Measurements from ENCODE around the gene C10orf95.

Gene C10orf95

DNA sequence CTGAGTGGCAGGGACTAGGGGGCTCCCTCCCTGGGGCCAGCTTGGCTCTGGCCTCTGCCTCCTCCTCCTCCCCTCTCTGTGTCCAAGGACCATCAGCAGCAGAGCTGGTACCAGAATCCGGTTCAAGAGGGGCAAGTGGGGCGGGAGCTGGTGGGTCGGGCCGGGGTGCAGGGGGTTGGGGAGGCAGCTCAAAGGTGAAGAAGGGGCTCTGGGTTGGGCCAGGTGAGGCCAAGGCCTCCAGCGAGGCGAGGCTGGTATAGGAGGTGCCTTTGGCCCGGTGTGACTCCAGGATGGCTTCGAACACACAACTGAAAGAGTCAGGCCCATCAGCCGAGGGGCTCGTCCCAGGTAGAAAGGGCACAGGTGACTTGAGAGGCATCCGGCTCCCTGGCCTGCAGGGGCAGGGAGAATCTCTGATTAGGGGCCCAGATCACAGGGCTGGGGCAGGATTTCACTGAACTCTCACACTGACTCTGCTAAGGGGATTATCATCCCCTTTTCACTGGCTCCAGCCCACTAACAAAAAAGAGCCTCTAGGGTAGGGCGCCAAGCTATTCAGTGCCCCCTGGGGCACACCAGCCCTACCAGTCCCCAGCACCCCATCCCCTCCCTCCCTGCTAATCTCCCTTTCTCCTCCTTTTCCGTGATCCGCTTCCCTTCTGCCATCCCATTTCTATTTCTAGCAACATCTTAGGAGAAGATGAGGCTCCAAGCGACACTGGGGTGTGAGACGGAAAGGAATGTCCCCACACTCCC, 37.4 kb downstream of the C10orf95 start:
- DNase-seq, result no peak

GRCh38 chr10:102413053-102413705, 38.2 kb downstream of the C10orf95 start:
- DNase-seq, result peak; percentile 36 to 54

- no peak for DNase-seq
Observed at GRCh38 chr10:102412293-102412692, 39.0 kb downstream of the C10orf95 start.

GRCh38 chr10:102411341-102412255, 39.7 kb downstream of the C10orf95 start:
- no peak for DNase-seq

GRCh38 chr10:102410429-102411073, 40.8 kb downstream of the C10orf95 start:
- DNase-seq, result no peak

DNA sequence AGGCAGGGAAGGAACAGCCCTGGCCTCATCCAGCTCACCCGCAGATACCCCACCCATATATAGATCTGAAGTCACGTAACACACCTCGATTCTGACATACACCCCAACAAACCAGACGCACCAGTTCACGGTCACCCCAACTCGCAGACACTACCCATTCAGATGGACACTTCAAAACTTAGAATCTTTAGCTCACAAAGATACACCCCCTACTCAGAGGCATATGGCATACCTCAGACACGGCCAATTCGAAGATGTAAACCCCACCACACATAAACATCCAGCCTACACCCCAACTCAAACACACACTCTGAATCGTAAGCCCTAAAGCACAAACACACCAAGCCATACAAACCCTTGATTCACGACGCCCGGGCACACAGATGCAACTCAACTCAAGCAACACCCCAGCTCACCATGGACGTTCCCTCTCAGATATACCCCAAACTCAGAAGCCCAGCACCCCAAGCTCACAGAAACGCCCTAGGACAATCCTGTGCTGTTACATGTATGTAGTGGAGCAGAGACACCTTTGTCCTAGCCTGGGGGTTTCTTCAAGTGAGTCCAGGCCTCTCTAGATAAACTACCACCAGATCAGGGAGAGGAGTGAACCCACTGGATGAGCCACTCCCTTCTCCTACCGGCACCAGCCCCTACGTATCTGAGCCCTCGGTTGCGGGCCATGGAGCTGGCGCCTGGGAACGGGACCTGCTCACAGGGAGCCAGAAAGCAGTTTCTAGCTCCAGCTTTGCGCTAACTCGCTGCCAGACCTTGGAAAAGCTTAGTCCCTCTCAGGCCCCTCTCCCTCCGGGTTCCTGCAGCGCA, 41.5 kb downstream of the C10orf95 start:
- DNase-seq, result peak in 1 of 2 experiments; percentile 22

GRCh38 chr10:102408728-102409603, 42.4 kb downstream of the C10orf95 start:
- peak in 1 of 2 experiments; percentile 35 for DNase-seq

DNA sequence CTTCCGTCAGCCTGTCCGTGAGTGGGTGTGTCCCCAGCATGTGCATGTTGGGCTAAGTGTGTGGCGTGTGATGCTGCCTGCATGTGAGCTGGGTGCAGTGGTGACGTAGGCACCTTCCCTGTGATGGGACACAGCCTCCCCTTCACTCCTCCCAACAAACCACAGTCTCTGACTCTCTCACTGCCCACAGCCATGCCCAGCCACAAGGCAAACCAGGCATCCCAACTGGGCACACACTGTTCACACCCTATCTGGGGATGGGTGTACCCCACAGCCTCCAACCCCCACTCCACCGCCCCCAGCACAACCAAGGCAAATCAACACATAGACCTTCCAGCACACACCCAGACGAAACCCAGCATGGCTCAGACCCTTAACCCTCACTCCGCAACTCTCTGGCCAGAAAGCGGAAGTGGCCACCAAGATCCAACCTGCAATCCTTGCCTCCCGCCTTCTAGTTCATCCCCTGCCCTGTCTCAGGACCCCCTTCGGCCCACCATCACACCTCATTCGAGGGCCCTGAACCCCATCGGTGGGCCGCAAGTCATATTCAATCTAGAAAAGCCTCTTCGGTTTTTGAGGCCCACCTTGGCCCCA, 43.1 kb downstream of the C10orf95 start:
- no peak for DNase-seq

DNA sequence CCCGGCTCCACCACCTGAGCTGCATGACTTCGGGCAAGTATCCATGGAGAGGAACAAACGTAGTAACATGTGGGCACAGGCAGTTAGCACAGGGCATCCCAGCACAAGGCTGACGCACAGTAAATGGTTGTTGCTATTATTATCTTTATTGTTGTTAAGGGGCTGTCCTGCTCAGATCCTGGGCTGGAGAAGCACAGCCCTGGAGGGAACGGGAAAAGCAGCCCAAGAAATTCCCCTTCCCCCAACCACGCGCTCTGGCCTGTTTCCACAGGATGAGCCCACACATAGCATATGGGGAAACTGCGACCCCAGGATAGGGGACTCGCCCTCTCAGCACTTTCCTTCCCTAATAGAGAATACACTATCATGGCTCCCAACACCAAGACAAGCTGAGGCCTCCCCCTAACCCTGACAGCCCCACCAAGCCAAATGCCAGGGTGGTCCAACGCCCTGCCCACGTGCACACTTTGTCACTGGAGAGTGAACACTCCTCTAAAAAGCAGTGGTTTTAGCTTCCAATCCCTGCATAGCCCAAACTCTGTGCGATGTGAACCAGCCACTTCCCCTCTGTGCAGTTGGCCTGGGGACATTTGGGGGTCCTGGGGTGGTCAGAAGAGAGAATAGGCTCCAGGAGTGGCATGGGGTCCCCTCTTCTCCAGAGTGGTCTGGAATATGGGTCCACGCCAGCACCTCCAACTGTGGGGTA, 43.8 kb downstream of the C10orf95 start:
- no peak for DNase-seq

DNA sequence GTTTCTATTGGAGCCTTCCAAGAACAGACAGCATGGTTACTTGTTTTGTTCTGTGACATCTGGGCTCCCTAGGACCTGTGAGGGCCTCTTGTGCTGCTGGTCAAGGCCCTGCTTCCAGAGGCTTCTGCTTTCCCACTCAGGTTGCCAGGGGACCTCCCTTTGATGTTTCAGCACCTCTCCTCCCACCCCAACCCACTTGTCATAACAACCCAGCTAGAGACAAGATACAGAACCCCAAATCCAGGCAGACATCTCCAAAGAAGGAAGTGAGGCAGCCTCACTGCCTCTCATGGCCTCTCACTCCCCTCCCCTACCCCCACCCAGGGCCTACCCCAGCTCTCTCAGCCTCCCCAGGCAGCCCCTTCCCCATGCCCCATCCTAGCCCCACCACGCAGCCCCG, 44.5 kb downstream of the C10orf95 start:
- DNase-seq, result no peak

GRCh38 chr10:102405632-102406031, 45.7 kb downstream of the C10orf95 start:
- DNase-seq, result no peak

DNA sequence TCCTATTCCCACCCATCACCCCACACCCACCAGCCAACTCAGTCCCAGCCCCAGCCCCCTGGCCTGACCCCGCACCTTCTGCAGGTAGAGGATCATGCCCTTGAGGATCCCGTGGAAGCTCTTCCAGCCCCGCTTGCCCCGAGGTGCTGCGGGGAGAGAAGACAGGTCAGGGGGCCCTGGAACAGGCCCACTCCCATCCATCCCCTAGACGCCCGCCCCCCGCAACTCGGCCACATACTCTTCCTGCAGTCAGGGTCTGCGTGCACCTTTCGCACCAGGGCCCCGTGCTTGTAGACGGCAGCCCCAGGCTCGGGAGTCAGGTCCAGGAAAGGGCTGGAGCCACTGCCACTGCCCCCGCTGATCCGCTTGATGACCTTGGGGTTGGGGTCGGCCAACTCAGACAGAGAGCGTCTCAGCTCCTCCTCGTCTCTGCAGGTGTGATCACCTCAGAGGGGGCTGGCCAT, 46.2 kb downstream of the C10orf95 start:
- DNase-seq, result no peak

- no peak for DNase-seq
Observed at GRCh38 chr10:102404361-102405107, 46.8 kb downstream of the C10orf95 start.

GRCh38 chr10:102403115-102403514, 48.2 kb downstream of the C10orf95 start:
- DNase-seq, result no peak

DNA sequence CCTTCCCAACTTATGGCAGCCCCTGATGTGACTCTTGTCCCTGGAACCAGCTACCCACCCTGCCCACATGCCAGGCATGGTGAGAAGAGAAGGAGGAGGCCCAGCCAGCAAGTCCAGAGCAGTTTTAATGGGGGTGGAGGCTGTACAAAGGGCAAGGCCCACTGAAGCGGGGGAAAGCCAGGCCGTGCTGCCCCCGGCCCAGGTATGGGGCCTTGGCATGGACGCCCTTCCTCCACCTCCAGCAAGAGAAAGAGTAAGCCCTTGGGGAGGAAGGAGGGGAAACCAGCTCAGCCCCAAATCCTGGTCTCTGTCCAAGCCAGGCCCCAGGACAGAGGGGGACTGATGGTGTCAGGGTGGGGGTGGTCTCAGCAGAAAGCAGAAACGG, 48.8 kb downstream of the C10orf95 start:
- DNase-seq, result no peak

DNA sequence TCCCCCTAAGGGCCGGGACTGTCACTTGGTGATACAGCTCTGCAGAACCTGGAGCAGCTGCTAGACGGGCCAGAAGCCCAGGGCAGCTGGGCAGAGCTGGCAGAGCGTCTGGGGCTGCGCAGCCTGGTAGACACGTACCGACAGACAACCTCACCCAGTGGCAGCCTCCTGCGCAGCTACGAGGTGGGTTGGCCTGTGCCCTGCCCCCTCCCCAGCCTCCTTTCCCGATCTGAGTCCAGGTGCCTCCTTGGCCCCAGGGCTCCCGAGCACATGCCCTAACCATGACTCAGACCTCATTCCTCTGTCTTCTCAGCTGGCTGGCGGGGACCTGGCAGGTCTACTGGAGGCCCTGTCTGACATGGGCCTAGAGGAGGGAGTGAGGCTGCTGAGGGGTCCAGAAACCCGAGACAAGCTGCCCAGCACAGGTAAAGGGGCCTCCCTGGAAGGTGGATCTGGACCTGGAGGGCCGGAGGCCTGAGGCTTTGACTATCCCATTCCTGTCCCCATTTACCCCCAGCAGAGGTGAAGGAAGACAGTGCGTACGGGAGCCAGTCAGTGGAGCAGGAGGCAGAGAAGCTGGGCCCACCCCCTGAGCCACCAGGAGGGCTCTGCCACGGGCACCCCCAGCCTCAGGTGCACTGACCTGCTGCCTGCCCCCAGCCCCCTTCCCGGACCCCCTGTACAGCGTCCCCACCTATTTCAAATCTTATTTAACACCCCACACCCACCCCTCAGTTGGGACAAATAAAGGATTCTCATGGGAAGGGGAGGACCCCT, 49.4 kb downstream of the C10orf95 start:
- no peak for DNase-seq

- DNase-seq, result no peak
Observed at GRCh38 chr10:102401342-102401654, 50.0 kb downstream of the C10orf95 start.

DNA sequence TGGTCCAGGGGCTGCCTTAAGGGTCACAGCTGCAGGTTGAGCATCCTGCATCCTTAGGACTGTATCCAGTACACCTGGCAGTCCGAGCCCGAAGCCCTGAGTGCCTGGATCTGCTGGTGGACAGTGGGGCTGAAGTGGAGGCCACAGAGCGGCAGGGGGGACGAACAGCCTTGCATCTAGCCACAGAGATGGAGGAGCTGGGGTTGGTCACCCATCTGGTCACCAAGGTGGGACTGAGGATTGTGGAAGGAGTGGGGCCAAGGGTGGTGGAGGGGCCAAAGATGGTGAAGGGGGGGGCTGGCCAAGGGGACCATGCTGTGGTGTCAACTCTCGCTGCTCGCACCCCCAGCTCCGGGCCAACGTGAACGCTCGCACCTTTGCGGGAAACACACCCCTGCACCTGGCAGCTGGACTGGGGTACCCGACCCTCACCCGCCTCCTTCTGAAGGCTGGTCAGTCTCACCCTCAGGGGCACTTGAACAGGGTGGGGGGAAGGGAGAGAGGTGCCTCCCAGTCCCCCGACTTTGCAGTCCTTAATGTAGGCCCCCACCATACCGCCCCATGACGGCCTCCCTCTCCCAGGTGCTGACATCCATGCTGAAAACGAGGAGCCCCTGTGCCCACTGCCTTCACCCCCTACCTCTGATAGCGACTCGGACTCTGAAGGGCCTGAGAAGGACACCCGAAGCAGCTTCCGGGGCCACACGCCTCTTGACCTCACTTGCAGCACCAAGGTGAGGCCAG, 50.6 kb downstream of the C10orf95 start:
- no peak for DNase-seq
